GM19324 (cell line): ENCODE data around the gene TMPRSS3.

ENCODE experiments used
- ATAC-seq: cut with Tn5 transposase; IDR thresholded peaks from one replicate; pipeline ENCODE4 v1.9.1; 2021; ENCODE audit warnings: mild to moderate bottlenecking, moderate library complexity; ENCODE audit not compliant: unreplicated experiment, low FRiP score

Gene TMPRSS3

GRCh38 chr21:42395905-42396651 lies at the start of gene TMPRSS3:
TMPRSS3 (minus strand) TSS chr21:42396052; CDS start chr21:42395417, 635 bp downstream.
- no peak for ATAC-seq

DNA sequence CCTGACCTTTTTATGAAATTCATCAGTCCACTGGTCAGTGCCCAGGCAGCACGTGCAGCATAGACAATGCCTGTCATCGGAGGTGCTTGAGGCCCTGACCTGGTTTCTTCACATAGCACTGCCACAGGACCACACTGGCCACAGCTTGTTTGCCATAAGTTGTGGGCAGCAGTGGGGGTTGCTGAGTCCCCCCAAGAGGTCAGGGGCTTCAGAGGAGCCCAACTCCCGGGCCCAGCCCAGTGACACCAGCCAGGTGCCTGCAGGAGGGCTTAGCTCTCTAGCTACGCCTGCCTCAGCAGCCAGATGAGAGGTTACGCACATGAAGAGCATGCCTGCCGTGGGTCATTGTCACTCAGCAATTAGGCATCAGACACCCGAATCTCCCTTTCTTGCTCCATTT lies 49.5 kb upstream of the TMPRSS3 start:
- no peak for ATAC-seq

DNA sequence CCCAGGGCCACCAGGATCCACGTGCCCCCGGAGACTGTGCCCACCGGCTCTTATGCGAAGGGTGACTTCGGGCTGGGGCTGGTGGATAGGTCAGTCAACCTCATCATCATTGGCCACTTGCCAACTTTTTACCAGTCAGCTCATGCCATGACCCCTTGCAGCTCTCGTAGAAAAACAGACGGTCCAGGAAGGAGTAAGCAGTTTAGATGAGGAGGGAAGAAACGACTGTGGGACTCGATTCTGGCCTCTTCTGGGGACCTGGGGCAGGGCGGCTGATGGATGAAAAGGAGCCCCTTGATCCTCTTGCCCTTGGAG lies 48.9 kb upstream of the TMPRSS3 start:
- no peak for ATAC-seq

GRCh38 chr21:42443876-42444744 lies 48.3 kb upstream of the TMPRSS3 start:
- no peak for ATAC-seq

DNA sequence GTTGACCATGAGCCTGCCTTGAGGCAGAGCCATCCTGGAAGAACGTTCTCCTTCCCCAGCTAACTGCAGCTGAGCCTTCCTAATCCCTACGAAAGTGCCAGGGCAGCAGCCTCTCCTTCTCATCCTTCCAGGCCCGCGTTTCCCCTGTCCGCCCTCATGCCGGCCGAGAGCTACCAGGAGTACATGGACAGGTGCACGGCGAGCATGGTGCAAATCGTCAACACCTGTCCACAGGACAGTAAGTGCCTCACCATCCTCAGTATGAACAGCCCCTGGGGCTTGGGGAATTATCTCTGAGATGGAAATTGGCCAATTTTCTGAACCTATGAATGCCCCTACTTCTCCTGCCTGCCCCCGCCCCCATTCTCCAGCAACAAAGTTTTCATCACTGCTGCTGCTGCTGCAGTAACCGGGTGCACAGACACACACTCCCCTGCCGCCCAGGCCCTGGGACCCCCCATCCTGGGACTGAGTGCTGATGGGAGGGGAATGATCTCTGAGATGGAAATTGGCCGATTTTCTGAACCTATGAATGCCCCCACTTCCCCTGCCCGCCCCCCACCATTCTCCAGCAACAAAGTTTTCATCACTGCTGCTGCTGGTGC lies 47.4 kb upstream of the TMPRSS3 start:
- no peak for ATAC-seq

DNA sequence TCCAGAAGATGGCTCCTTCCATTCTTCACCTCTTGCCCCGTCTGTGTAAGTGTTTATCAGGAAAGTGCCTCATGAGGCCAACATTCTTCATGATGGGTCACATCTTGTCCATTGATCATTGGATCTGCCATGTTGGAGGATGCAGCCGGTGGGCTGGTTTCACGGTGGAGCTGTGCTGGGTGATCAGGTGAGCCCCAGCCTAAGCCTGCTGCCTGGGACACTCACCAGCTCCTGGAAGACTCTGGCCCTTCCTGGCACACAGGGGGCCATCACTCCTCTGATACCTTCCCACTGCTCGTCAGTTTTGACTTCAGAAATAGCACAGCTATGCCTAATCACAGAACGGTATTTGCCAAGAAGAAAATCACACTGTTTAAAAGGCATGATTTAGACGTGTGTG lies 46.1 kb upstream of the TMPRSS3 start:
- no peak for ATAC-seq

- ATAC-seq, result no peak
Observed at GRCh38 chr21:42440187-42440792, 44.4 kb upstream of the TMPRSS3 start.

DNA sequence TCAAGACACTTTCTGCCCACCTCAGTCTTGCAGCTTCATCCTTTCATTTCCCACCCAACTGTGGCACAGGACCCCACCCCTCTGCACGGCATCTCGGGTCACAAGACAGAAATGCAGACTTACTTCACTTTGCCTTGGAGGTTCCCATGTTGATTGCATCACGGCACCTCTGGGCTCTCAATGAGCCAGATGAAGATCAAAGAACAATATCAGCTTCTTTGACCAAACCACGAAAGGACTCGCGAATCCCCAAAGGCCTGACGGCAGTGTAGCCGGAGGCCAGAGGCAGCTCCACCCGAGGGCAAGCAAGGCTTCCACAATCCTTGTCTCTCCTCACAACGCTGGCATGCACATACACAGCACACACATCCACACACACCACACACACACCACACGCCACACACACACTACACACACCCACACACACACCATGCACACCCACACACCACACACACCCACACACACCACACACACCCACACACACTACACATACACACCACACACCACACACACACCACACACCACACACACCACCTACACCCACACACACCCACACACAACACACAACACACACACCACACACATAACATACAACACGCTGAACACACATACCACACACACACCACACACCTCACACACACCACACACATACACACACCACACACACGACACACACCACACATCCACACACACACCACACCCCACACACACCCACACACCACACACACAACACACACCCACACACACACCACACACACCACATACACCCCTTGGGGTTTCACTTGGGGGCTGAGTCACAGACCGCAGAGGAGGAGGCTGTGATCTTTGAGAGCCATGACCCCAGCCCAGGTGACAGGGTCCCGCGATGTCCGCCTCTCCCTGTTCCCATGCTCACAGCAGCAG lies 43.7 kb upstream of the TMPRSS3 start:
- ATAC-seq, result no peak

GRCh38 chr21:42438316-42439205 lies 42.7 kb upstream of the TMPRSS3 start:
- no peak for ATAC-seq

GRCh38 chr21:42437786-42438185 lies 41.9 kb upstream of the TMPRSS3 start:
- no peak for ATAC-seq

- no peak for ATAC-seq
Observed at GRCh38 chr21:42436914-42437313, 41.1 kb upstream of the TMPRSS3 start.

DNA sequence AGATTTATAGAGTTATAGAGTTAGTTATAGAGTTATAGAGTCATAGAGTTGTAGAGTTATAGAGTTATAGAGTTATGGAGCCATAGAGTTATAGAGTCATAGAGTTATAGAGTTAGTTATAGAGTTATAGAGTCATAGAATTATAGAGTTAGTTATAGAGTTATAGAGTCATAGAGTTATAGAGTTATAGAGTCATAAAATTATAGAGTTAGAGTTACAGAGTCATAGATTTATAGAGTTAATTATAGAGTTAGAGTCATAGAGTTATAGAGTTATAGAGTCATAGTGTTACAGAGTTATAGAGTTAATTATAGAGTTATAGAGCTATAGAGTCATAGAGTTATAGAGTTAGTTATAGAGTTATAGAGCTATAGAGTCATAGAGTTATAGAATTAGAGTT lies 40.0 kb upstream of the TMPRSS3 start:
- ATAC-seq, result no peak

GRCh38 chr21:42435401-42435800 lies 39.5 kb upstream of the TMPRSS3 start:
- no peak for ATAC-seq

DNA sequence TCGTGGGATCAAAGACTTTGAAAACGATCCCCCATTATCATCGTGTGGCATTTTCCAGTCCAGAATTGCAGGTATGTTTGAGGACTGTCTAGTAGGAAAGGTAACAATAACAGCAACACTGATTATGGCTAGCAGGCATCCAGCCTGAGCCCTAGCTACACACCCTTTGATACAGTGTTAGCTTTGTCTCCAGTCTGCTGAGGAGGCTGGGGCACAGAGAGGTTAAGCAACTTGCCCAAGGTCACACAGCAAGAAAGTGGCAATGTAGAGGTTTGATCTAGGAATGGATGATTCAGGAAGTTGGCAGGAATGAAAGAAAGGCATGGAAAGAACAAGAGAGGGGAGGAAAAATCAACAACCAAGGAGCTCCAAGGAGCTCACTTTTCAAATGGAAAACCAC lies 39.0 kb upstream of the TMPRSS3 start:
- no peak for ATAC-seq

DNA sequence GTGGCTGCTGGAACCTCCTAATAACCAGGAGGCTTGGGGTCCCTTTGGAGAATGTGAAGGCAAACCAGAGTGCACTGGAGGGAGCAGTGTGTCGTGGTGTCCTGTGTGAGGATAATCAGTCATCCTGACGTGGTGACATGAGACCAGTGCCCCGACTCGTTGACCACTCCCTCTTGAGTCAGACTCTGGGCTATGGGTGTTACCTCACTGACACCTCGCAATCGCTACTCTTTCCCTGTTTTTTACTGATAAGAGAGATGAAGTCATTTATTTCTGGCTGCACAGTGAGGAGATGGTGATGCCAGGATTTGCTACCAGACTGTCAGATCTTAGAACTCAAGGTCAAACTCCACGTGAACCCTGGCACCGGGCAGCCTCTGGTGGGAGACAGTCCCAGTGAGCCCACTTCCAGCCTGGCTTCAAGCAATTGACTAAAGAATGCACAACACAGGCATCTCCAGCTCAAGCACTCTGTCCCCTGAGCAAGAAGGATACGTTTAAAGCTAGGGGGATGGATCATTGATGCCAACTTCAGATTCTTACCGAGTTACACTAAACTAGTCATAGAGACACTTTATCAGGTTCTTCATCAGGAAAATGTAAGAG lies 38.2 kb upstream of the TMPRSS3 start:
- no peak for ATAC-seq

DNA sequence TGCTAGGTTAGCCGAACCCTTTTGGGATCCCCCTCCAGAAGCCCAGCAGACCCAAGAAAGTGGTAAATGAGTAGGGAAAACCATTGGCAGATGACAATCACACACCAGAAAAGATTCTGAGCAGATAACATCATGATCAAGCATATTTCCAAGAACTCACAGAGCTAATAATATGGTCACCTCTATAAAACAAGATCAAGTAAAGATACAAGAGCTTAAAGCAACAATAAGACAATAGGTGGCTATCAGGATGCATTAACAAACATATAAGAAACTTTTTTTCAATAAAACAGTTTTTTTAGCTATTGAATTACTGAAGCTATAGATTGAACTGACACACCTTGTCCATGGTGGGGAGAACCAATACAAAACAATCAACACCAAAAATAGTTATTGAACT lies 36.8 kb upstream of the TMPRSS3 start:
- no peak for ATAC-seq

DNA sequence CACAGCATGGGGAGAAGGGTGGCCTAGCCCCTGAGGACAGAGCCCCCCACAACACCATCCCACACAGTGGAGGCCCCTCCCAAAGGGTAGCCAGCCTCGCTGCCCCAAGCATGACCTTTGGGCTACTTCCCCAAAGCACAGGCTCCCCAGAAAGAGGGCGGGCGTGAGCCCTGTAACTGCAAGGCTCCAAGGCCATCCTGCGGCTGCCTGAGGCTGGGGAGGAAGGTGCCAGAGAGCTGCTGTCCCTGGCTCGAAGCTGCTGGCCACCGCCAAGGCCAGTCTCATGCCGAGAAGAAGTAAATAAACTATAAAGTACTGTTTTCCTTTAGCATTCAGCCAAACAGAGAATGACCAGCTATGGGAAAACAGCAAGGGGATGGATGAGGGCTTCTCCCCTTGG lies 35.3 kb upstream of the TMPRSS3 start:
- ATAC-seq, result no peak

DNA sequence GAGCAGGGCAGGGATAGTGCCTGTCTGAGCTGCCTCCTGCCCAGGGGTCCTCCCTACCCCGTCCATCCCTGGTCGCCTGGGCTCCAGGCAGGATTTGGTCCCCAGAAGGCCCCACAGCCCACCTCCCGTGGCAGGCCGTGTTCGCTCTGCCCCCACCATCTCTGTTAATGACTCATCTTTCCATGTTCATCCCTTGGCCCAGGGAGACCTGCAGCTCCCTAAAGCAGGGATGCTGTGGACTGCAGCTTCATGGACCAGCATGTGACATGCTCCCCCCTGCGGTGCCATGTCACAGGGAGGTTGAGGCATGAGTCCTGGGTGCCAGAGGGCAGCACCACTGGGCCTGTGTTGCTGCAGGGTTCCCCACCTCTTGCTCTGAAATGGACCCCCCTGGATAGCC lies 34.7 kb upstream of the TMPRSS3 start:
- ATAC-seq, result no peak

DNA sequence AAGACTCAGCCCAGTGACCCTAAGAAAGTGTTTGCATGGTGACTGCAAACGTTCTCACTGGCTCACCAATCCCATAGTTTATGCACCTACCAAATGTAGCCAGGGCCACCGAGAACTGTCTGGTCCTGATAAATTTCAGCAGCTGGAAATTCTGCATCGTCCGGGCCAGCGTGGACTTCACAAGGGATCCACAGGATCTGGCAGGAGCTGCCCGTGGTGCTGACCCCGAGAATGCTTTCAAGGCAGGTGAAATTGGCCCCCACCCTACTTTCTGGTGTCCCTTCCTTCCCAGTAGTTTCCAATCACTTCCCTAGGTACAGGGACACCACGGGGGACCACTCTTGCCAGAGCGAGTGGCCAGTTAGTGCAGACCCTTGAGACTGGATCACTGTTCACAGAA lies 34.0 kb upstream of the TMPRSS3 start:
- ATAC-seq, result no peak
